Testis (tissue), 2 donors: ENCODE measurements around the gene NRBP1.

Experiments
- POLR2A ChIP-seq: fragments of 450-650 bp; IDR thresholded peaks from one replicate; pipeline ENCODE4 v1.6.1; 2017; ENCODE audit warnings: antibody characterized with exemption, mild to moderate bottlenecking, moderate library complexity
- TF ChIP-seq, protein P1 (sequence below), 3 experiments: fragments of 450-650 bp in 2 of 3; fragments of 200-600 bp in 1 of 3; sonication (generic) in 1 of 3; IDR thresholded peaks; one replicate each; pipeline ENCODE4 v1.5.1; 2016 to 2019; ENCODE audit warnings: antibody characterized with exemption in 3 of 3, mild to moderate bottlenecking in 2 of 3, moderate library complexity in 1 of 3

DNA sequence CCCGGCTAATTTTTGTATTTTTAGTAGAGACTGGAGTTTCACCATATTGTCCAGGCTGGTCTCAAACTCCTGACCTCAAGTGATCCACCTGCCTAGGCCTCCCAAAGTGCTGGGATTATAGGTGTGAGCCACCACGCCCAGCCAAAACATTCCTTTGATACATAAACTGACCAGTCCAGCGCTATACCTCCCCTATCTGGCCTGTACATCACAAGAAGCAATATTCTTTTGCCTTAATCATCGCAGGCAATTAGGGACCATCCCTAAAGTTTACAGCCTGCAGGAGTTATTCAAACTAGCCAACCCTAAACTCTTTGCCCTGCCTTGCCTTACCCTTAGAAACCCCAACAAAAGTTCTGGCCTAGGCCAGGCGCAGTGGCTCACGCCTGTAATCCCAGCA, 12.3 kb upstream of the NRBP1 start:
- TF ChIP-seq, protein P1, sequence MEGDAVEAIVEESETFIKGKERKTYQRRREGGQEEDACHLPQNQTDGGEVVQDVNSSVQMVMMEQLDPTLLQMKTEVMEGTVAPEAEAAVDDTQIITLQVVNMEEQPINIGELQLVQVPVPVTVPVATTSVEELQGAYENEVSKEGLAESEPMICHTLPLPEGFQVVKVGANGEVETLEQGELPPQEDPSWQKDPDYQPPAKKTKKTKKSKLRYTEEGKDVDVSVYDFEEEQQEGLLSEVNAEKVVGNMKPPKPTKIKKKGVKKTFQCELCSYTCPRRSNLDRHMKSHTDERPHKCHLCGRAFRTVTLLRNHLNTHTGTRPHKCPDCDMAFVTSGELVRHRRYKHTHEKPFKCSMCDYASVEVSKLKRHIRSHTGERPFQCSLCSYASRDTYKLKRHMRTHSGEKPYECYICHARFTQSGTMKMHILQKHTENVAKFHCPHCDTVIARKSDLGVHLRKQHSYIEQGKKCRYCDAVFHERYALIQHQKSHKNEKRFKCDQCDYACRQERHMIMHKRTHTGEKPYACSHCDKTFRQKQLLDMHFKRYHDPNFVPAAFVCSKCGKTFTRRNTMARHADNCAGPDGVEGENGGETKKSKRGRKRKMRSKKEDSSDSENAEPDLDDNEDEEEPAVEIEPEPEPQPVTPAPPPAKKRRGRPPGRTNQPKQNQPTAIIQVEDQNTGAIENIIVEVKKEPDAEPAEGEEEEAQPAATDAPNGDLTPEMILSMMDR (IDR thresholded peaks at IDR 0.05) = no peak
- TF ChIP-seq POLR2A = no peak
